Mesothelial cell of epicardium (in vitro differentiated cells): ENCODE measurements around the gene C6orf132. TPM values are rescaled to one million over a fixed set of nuclear protein-coding genes. Genes with fewer than 3 reads are reported as not detected.
A peak's percentile ranks its signal among the peaks of the same experiment; 100 is the strongest.

ENCODE experiments used
- DNase-seq, 2 experiments: peaks; one replicate each; pipeline ENCODE4 v3.0.0; 2021; ENCODE audit warnings: low spot score in 2 of 2; ENCODE audit not compliant: unreplicated experiment in 2 of 2
- H3K27ac Mint-ChIP-seq: 2 replicates; pipeline ENCODE4 v1.8.0; 2021; ENCODE audit warnings: mixed read lengths
- H3K27me3 Mint-ChIP-seq: 2 replicates; pipeline ENCODE4 v1.8.0; 2021; ENCODE audit warnings: low read depth, mixed read lengths
- H3K36me3 Mint-ChIP-seq: 2 replicates; pipeline ENCODE4 v1.8.0; 2021; ENCODE audit warnings: mixed read lengths
- H3K4me1 Mint-ChIP-seq: 2 replicates; pipeline ENCODE4 v1.8.0; 2021; ENCODE audit warnings: mixed read lengths
- H3K4me3 Mint-ChIP-seq: 2 replicates; pipeline ENCODE4 v1.8.0; 2021; ENCODE audit warnings: mild to moderate bottlenecking, moderate library complexity, mixed read lengths
- H3K9me3 Mint-ChIP-seq: 2 replicates; pipeline ENCODE4 v1.8.0; 2021; ENCODE audit warnings: mixed read lengths
- total RNA-seq: library from RNA; stranded (reverse); gene quantifications from 3 replicates; pipeline ENCODE4 v1.2.1, GENCODE V29; 2021
- TF ChIP-seq, protein P1 (sequence below): fragments of 200-600 bp; sonication (generic); IDR thresholded peaks from one replicate; pipeline ENCODE4 v1.5.0; 2021; ENCODE audit warnings: antibody characterized with exemption; ENCODE audit not compliant: unreplicated experiment

The C6orf132 gene
- total RNA-seq, 1 donor from 2014 or later: 22.4 TPM

DNA sequence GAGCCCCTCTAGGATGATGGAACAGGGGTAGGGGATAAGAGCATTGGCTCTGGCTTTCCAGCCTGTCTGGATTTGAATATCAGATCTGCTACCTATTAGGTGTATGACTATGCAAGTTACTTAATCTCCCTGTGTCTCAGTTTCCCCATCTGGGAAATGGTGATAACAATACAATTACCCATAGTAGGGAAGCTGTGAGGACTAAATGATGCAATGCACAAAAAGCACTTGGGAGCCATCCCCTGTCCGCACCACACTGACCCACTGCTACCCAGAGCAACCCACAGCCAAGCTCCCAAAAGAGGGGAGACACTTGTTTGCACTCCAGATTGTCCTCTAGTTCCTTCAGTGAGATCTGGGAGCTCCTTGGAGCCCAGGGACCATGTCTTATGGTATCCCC lies 30.1 kb downstream of the C6orf132 start:
- no peaks in the 10 kb centered on the region for H3K9me3 Mint-ChIP-seq
- no peak overlapping the region for H3K4me3 Mint-ChIP-seq
- TF ChIP-seq, protein P1, sequence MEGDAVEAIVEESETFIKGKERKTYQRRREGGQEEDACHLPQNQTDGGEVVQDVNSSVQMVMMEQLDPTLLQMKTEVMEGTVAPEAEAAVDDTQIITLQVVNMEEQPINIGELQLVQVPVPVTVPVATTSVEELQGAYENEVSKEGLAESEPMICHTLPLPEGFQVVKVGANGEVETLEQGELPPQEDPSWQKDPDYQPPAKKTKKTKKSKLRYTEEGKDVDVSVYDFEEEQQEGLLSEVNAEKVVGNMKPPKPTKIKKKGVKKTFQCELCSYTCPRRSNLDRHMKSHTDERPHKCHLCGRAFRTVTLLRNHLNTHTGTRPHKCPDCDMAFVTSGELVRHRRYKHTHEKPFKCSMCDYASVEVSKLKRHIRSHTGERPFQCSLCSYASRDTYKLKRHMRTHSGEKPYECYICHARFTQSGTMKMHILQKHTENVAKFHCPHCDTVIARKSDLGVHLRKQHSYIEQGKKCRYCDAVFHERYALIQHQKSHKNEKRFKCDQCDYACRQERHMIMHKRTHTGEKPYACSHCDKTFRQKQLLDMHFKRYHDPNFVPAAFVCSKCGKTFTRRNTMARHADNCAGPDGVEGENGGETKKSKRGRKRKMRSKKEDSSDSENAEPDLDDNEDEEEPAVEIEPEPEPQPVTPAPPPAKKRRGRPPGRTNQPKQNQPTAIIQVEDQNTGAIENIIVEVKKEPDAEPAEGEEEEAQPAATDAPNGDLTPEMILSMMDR: no peak
- no peak overlapping the region for H3K27ac Mint-ChIP-seq
- no peaks in the 10 kb centered on the region for H3K27me3 Mint-ChIP-seq
- peaks cover 1% of the 10 kb centered on the region for H3K4me1 Mint-ChIP-seq
- no peak for DNase-seq
- peaks cover 13% of the 10 kb centered on the region for H3K36me3 Mint-ChIP-seq

DNA sequence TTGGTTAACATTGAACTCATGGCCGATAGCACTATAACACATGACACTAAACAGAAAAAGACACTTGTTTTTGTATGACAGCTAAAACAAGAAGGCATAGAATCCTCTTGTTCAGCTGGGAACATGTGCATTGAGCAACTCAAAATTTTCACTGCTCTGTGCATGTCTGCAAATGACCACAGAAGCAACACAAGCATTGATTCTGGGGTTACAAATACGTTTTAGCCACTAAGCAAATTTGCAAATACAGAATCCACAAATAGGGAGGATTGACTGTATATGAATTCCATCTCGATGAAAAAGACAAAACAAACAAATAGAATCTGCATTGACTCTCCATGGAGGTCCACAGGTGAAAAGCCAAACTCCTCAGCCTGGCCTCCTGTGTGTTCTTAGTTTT lies 31.7 kb downstream of the C6orf132 start:
- peaks cover 12% of the 10 kb centered on the region for H3K36me3 Mint-ChIP-seq
- TF ChIP-seq, protein P1: no peak
- H3K9me3 Mint-ChIP-seq: no peaks in the 10 kb centered on the region
- no peak for DNase-seq
- no peaks in the 10 kb centered on the region for H3K27me3 Mint-ChIP-seq
- H3K4me1 Mint-ChIP-seq: peaks cover 13% of the 10 kb centered on the region
- no peak overlapping the region for H3K4me3 Mint-ChIP-seq
- H3K27ac Mint-ChIP-seq: no peak overlapping the region

DNA sequence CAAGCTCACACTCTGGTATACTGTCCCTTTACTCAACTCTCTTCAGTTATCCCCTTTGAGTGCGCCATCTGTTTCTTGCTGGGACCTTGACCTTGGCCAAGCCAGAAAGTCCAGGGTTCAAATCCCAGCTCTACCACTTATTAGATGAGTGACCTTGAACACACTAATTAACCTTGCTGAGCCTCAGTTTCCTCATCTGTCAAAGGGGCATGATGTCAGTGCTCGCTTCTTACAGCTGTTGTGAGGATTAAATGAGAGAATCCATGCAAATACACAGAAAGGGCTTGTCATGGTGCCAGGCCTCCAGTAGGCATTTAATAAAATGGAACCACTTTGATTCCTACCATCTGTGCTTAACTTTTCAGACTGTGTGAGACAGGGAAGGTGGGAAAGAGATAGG lies 34.3 kb downstream of the C6orf132 start:
- Mint-ChIP-seq H3K27me3 (no peaks in the 10 kb centered on the region), H3K4me1 (peaks cover 20% of the 10 kb centered on the region), H3K9me3 (no peaks in the 10 kb centered on the region), H3K4me3 (no peak overlapping the region), H3K36me3 (peaks cover 21% of the 10 kb centered on the region), H3K27ac (no peak overlapping the region)
- no peak for DNase-seq
- TF ChIP-seq, protein P1: no peak

DNA sequence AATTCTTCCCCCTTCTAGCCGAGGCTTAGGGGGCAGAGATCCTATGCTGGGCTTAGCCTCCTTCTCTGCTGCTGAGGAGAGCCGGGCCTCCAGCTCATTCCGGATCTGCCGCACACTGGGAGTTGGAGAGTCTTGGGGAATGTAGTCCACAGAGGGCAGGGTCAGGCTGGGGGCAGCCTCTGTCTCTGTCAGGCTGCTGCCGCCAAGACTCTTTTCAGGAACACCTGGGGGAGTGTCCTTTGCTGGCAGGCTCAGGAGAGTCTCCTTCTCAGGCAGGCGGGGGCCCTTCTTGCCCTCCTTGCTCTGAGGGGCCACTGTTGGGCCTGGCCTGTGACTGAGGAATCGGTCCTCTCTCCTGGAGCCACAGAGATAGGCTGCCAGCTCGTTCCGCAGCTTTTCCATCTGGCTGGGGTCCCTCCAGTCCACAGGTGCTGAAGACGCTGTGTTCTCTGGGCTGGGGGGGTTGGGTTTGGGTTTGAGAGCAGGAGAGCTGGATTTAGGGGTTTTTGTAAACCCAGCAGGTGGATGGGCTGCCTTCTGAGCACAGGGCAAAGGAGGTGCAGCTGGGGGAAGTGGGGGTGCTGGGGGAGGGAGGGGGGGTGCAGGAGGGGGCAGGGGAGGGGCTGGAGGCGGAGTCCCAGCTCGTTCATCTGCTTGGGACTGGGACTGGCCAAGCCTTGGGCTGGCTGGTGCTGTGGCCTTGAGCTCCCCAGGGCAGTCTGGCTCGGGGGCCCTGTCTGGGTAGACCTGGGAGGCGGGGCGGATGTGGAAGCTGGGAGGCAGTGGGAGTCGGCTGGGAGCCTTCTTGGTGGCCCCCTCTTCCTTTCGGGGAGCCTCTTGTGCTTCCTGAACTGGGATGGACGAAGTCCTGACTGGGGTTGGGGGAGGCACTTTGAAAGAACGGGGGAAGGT lies 36.1 kb downstream of the C6orf132 start:
- Mint-ChIP-seq H3K4me3 (peak overlapping the region; percentile 17), H3K36me3 (peaks cover 23% of the 10 kb centered on the region), H3K27me3 (no peaks in the 10 kb centered on the region), H3K4me1 (peaks cover 20% of the 10 kb centered on the region), H3K9me3 (no peaks in the 10 kb centered on the region), H3K27ac (peak overlapping the region; percentile 62)
- DNase-seq: no peak
- TF ChIP-seq, protein P1: no peak

DNA sequence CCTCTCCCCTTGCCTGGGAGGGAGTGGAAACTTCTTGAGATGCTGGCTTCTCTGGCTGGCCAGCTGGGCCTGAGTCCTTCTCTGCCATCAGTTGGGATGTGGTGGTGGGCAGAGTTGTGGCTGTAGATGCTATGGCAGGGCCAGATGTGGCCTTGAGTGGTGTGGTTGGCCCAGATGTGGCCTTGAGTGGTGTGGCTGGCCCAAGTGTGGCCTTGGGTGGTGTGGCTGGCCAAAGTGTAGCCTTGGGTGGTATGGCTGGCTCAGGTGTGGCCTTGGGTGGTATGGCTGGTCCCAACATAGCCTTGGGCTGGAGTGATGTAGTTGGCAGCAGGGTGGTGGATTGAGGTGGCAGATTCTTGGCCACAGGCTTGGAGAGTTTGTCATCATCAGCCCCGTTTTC lies 36.7 kb downstream of the C6orf132 start:
- DNase-seq: no peak
- Mint-ChIP-seq H3K27me3 (no peaks in the 10 kb centered on the region), H3K4me1 (peaks cover 22% of the 10 kb centered on the region), H3K4me3 (no peak overlapping the region), H3K27ac (peak overlapping the region; percentile 62), H3K9me3 (no peaks in the 10 kb centered on the region), H3K36me3 (peaks cover 26% of the 10 kb centered on the region)
- TF ChIP-seq, protein P1: no peak
